Ascending aorta (tissue), 2 donors: Measurements from ENCODE around the gene PARP16. TPM values are rescaled to one million over a fixed set of nuclear protein-coding genes. Genes with fewer than 3 reads are reported as not detected.

ENCODE experiments used
- DNase-seq, 2 donors: peaks; one replicate each; pipeline ENCODE4 v3.0.0-alpha.2; 2019; ENCODE audit warnings: low spot score in 2 of 2
- H3K27ac ChIP-seq, 2 donors: fragments of 200-600 bp; sonication (generic); one replicate each; pipeline ENCODE4 v1.5.1; 2016 to 2017; ENCODE audit warnings: mild to moderate bottlenecking in 1 of 2
- H3K27me3 ChIP-seq: fragments of 200-600 bp; sonication (generic); one replicate; pipeline ENCODE4 v1.5.1; 2017
- H3K36me3 ChIP-seq, 2 donors: fragments of 200-600 bp; sonication (generic); one replicate each; pipeline ENCODE4 v1.5.1; 2016
- H3K4me1 ChIP-seq, 2 donors: fragments of 200-600 bp; sonication (generic); one replicate each; pipeline ENCODE4 v1.5.1; 2016 to 2017; ENCODE audit warnings: mild to moderate bottlenecking in 1 of 2
- H3K4me3 ChIP-seq, 2 donors: fragments of 200-600 bp; sonication (generic); one replicate each; pipeline ENCODE4 v1.5.1; 2016 to 2017; ENCODE audit warnings: mild to moderate bottlenecking in 1 of 2
- H3K9me3 ChIP-seq, 2 donors: fragments of 200-600 bp; sonication (generic); one replicate each; pipeline ENCODE4 v1.5.1; 2016
- intact Hi-C: fragments of 100-400 bp; cut with DNase I; formaldehyde crosslinking; loops from one replicate; pipeline ENCODE4 v1.15.1; 2023
- total RNA-seq: library from RNA; depleted of rRNA; stranded (reverse); fragments of >200 nt; gene quantifications from one replicate; pipeline ENCODE4 v1.1.0, GENCODE V29; 2016
- TF ChIP-seq, protein P1 (sequence below), 3 experiments: fragments of 200-600 bp in 2 of 3; fragments of 450-650 bp in 1 of 3; sonication (generic) in 2 of 3; IDR thresholded peaks; one replicate each; pipeline ENCODE4 v1.5.1; 2016 to 2019; ENCODE audit warnings: antibody characterized with exemption in 3 of 3, mild to moderate bottlenecking in 1 of 3, moderate library complexity in 1 of 3

The PARP16 gene
- total RNA-seq, 1 donor from 2014 or later: 2.9 TPM

DNA sequence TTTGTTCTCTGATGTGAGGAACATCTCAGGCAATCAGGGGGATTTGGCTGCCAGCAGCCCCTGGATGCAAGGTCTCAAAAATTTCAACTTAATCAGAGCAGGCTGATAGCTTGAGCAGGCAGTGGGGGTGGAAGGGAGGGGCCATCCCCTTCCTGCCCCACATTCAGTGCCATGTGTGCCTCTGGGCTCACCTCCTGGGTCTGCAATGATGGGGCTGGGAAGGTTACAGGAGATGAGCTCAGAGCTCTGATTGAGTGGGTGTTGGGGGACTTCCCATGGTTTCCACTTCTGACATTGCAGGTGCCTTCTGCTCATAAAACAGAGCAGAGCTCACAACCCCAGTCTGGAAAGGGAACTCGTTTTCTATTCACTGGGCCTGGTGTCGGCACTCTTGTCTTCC, 37.0 kb downstream of the PARP16 start:
- Histone ChIP-seq H3K9me3 (no peaks in the 10 kb centered on the region), H3K27ac (no peak overlapping the region), H3K36me3 (peaks cover 0 to 15% of the 10 kb centered on the region in 2 donors), H3K4me3 (no peak overlapping the region), H3K27me3 (no peaks in the 10 kb centered on the region), H3K4me1 (no peaks in the 10 kb centered on the region)
- TF ChIP-seq, protein P1, sequence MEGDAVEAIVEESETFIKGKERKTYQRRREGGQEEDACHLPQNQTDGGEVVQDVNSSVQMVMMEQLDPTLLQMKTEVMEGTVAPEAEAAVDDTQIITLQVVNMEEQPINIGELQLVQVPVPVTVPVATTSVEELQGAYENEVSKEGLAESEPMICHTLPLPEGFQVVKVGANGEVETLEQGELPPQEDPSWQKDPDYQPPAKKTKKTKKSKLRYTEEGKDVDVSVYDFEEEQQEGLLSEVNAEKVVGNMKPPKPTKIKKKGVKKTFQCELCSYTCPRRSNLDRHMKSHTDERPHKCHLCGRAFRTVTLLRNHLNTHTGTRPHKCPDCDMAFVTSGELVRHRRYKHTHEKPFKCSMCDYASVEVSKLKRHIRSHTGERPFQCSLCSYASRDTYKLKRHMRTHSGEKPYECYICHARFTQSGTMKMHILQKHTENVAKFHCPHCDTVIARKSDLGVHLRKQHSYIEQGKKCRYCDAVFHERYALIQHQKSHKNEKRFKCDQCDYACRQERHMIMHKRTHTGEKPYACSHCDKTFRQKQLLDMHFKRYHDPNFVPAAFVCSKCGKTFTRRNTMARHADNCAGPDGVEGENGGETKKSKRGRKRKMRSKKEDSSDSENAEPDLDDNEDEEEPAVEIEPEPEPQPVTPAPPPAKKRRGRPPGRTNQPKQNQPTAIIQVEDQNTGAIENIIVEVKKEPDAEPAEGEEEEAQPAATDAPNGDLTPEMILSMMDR (IDR thresholded peaks at IDR 0.05): no peak
- intact Hi-C loops: no loop called here
- no peak for DNase-seq

DNA sequence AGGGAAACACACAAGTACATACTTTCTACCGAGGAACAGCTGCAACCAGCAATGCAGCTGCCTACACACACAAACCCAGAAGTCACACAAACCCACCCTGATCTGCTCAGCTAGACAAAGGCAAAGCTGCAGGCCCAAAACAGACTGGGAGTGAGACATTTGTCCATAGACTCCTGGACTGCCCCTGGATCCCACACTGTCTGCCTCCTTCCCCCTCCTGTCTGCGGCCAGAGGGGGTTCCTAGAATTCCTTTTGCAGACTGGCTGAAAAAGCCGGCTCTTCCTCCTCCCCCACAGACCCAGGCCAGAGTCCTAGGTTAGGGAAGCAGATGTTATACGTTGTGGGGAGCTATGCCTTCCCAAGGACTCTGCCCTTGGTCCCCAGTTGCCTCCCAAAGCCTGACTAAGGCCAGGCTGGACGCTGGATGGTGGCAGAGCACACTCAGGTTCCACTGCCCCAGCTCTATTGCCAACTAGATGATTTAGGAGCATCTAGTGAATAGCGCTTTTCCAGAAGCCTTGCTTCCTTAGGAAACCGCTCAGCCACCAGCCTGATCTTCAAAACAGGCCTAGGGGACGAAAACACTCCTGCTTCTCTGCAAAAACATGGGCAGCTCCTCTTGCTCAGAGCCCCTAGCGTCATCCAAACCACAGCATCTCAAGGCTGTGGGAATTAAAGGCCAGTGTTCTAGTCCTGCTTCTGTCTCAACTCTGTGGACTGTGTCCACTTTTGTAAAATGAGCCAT, 38.0 kb downstream of the PARP16 start:
- intact Hi-C loops: no loop called here
- H3K4me1 ChIP-seq: no peaks in the 10 kb centered on the region
- H3K27me3 ChIP-seq: no peaks in the 10 kb centered on the region
- peaks cover 0 to 15% of the 10 kb centered on the region in 2 donors for H3K36me3 ChIP-seq
- DNase-seq: no peak
- H3K27ac ChIP-seq: no peak overlapping the region
- H3K4me3 ChIP-seq: no peak overlapping the region
- TF ChIP-seq, protein P1 (IDR thresholded peaks at IDR 0.05): no peak
- no peaks in the 10 kb centered on the region for H3K9me3 ChIP-seq

DNA sequence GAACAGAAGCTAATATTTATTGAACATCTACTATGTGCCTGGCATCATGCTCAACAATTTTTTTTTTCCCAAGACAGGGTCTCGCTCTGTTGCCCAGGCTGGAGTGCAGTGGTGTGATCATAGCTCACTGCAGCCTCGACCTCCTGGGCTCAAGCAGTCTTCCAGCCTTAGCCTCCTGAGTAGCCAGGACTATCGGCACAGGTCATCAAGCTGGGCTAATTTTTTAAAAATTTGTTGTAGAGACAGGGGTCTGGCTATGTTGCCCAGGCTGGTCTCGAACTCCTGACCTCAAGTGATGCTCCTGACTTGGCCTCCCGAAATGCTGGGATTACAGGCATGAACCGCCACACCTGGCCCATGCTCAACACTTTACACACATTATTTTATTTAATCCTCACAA, 39.7 kb downstream of the PARP16 start:
- TF ChIP-seq, protein P1 (IDR thresholded peaks at IDR 0.05): no peak
- Histone ChIP-seq H3K4me3 (no peak overlapping the region), H3K9me3 (no peaks in the 10 kb centered on the region), H3K27ac (no peak overlapping the region), H3K36me3 (peaks cover 0 to 15% of the 10 kb centered on the region in 2 donors), H3K4me1 (no peaks in the 10 kb centered on the region), H3K27me3 (no peaks in the 10 kb centered on the region)
- intact Hi-C loops: no loop called here
- DNase-seq: no peak

DNA sequence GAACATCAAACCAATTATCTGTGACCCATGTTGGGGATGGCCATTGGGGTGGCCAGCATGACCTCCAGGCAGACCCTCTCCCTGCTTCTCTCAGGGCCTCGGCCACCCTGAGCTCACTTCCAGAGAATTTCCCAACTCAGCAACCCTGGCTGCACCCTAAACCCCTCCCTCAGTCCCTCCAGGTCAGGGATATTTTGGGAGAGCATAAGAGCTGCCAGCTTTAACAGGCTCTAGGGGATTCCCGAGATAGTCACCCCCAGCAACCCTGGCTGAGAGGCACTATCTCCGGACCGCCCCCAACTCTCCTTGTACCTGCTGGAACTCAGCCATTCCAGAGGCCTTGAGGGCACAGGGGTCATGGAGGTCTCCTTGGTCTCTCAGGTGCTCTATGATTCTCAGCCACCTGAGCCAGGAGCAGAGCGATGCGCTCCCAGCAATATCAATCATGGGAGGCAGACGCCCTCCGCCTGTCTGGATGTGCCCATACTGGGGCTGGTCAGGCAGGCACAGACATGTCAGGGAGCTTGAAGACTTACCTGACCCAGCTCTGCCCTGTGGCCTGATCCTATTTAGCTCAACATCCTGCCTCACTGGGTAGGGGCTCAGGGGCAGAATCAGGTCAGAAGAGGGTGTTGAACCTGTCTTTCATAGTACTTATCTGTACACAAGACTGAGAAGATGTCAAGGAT, 40.5 kb downstream of the PARP16 start:
- no peaks in the 10 kb centered on the region for H3K9me3 ChIP-seq
- H3K27ac ChIP-seq: no peak overlapping the region
- intact Hi-C loops: no loop called here
- DNase-seq: no peak
- TF ChIP-seq, protein P1 (IDR thresholded peaks at IDR 0.05): no peak
- no peak overlapping the region for H3K4me3 ChIP-seq
- H3K27me3 ChIP-seq: no peaks in the 10 kb centered on the region
- no peaks in the 10 kb centered on the region for H3K4me1 ChIP-seq
- H3K36me3 ChIP-seq: peaks cover 0 to 15% of the 10 kb centered on the region in 2 donors

DNA sequence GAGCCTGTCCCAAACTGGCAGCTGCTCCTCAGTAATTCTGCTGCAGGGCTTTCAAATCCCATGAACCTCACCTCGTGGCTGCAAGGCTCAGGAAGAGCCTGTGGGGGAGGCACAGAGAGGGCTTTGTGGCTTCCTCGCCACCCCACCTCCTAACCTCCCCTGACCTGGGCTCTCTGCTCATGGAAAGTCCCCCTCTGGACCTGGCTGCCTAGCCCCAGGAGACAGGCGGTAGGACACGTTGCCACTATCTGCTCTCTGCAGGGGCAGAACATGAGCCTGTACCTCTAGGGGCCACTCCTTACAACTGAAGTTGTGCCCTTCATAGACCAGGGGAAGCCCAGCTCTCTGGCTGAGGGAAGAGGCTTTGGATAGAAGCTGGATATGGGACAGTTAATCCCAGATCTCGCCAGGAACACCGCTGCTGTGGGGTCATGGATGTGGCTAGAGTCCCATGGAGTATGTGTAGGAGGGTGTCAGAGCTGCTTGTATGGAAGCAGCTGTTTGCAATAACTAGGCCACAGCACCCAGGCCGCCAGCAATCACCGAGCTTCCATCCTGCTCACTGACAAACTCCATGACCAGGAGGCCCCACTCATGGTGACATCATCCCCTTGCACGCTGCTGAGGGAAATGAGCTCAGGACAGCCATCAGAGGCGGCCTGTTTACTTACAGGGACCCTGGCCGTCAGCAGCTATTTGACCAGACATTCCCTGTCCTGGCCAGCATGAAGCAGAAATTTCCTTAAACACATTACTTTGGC, 41.4 kb downstream of the PARP16 start:
- DNase-seq: no peak

More for the DNA sequence above, 41.4 kb downstream of the PARP16 start:
- Histone ChIP-seq H3K36me3 (peaks cover 0 to 12% of the 10 kb centered on the region in 2 donors), H3K9me3 (no peaks in the 10 kb centered on the region), H3K27ac (no peak overlapping the region), H3K27me3 (no peaks in the 10 kb centered on the region), H3K4me3 (no peak overlapping the region), H3K4me1 (no peaks in the 10 kb centered on the region)
- TF ChIP-seq, protein P1 (IDR thresholded peaks at IDR 0.05): no peak
- intact Hi-C loops: no loop called here
